Colon (tissue), 2 donors: Measurements from ENCODE around the gene COA5.

ENCODE experiments used
- FAIRE-seq: peaks from 2 replicates; lab custom pipeline; 2012; peaks lifted over from hg19 to GRCh38; lab: Jason Lieb, UNC
- donor health status: control.
- donor health status: control.

Gene COA5

DNA sequence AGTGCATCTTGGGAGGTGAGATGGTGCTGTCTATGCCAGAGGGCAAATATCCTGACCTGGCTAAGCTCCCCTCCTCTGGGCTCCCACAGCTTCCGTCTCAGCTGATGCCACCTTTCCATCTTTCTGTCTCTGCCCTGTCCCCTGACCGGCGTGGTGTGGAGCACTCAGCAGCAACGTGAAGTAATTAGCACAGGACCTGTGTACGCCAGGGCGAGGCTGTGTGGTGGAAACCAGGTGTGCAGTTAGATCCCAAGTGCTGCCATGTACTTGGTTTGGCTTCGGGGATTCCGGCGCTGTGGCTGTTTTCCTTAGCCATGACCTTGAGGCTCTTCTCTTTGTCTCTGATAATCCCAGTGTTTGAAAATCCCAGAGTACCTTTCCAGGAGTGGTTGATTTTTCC is 36.5 kb downstream of the COA5 start:
- no peak for FAIRE-seq

DNA sequence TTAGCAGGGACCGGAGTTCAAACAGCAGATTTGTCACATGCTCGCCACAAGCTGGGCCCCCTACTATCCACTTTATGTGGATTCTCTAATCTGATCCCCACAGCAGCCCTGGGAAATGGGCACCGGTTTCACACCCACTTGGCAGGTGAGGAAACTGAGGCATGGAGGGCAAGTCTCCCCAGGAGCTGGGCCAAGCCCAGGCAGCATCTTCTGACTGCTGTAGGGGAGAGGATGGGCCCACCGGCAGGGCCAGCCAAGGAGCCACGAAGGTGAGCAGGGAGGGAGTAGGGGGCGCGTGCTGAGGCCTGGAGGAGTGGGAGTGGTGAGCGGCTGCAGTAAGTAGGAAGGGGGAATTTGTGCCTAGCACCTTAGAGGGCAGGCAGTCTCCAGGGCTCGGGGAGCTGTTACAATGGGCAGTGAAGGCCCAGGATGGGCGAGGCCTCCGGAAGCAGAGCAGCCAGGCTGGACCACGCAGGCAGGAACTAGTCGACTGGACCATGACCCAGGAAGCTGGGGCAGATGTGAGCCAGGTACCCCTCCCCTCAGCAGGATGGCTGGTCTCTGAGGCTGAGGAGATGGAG is 37.1 kb downstream of the COA5 start:
- no peak for FAIRE-seq

DNA sequence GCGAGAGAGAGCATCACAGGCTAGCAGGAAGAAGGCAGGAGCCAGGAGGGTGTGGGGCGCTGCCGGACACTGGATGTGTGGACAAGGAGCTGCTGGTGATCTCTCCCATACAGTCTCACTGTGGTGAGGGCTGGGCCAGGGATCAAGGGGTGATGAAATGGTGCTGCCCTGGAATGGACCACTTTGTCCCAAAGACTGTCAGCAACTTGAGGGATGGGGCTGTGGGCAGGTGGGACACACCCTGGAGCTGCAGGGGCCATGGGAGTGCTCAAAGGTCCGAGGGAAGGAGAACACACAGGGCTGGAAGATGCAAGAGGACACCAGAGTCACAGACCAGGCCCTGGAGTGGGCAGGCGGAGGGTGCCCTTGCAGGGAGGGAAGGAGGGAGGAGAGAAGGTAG is 38.0 kb downstream of the COA5 start:
- FAIRE-seq, result no peak

DNA sequence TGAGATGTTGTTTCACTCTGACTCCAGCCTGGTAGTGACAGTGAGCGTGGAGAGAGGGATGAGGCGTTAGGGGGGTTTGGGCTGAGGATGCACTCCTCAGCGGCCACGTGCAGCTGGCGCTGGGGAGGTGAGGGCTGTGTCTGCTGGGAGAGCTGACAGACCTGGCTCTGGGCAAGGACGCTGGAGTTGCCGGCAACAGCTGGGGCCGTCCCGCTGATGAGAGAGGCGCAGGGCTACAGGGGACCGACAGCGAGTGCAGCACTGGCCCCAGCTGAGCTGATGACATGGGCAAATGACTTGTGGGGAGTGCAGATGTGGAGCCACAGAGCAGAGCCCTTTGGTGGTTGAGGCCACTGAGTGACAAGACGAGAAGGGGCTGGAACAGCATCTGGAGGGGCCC is 38.4 kb downstream of the COA5 start:
- FAIRE-seq, result no peak

DNA sequence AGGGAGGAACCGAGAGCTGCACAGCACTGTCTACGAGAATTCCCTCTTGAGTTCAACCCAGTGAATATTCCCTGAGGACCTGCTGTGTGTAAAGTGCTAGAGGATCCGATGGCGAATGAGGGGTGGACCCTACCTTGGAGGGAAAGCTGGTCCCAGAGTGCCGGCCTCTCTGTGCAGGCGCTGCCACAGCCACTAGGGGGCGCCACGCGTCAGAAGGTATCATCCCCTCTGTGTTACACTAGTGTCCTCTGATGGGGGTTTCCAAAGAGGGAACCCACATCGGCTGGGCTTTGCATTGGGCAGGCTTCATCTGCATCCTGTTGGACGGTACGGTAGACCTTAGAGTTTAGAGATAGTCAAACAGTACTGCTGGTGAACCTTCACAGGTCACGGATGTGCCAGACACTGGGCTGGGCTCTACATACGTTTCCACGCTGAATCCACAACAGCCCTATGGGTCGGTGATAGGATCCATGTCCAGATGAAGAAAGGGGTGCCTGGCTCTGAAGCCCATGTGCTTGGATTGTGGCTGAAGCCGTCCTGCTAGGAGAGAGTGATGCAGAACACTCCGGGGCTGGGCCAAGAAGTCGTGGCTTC is 39.0 kb downstream of the COA5 start:
- FAIRE-seq, result no peak

DNA sequence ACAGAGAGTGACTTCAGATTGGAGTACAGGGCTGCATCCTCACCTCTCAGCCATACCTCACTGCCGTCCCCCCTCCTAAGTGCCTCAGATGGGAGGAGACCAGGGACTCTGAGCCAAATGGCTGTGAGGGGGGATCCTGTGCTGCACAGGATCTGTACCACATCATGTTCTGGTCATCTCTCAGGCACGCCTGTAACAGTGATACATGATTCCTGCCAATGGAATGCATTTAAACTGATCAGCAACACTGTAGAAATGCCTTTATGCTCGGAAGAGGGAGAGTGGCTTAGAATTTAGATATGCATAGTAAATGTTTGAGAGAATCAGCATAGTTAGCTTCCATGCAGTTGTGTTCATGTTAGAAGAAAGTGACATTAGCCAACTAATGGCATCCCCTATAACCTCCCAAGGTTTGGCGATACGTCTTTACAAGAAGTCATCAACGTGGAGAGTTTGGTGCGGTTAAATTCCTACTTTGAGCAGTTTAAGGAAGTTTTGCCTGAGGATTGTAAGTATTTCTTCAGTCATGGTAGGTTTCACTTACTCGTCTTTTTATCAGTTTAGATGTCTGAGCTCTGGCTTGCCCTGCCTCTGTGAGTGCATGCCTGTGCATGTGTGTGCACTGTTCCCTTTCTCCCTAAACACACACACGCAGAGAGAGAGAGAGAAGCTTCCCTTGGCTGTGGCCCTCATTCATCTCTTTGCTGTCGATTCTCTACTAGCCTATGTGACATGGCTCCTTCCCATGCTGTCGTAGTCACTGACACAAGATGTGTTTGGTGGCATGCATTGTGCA is 40.0 kb downstream of the COA5 start:
- no peak for FAIRE-seq

DNA sequence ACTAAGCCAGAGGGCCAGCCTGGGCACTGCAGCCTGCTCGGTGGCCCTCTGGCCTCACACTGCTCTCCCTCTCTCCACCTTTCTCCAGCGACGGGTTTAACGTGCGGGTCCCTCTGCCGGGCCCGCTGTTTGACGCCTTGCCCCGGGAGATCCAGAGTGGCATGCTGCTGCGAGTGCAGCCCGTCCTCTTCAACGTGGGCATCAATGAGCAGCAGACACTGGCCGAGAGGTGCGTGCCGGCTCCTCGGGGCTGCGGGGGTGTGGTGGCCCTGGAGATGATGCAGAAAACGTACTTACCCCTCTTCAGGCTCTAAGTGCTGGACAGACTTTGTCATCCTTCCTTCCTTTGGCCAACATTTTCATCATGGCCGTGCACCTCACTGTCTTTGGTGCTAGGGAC is 42.4 kb downstream of the COA5 start:
- FAIRE-seq, result no peak

DNA sequence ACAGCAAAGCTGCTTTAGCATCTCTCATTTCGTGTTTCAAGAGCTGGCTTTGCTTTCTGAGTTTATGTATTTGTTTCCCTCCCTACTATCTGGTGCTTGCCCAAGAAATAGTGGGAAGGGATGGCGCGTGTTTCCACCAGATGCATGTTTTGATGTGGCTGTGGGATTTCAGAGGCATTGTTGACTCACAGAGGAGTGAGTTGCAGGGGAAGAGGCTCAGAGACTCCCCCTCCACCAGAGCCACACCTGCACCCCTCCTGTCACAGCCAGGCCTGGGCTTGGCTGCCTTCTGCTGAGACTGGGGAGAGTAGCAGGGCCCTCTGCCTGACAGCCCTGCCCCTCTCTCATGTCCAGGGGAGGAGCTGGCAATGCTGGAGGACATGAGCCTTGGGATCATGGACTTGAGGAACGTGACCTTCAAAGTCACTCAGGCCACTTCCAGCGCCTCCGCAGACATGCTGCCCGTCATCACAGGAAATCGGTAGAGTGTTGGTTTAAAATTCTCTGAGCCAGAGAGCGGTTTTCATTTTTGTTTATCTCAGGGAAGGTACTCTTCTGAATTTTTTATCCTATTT is 42.9 kb downstream of the COA5 start:
- no peak for FAIRE-seq

DNA sequence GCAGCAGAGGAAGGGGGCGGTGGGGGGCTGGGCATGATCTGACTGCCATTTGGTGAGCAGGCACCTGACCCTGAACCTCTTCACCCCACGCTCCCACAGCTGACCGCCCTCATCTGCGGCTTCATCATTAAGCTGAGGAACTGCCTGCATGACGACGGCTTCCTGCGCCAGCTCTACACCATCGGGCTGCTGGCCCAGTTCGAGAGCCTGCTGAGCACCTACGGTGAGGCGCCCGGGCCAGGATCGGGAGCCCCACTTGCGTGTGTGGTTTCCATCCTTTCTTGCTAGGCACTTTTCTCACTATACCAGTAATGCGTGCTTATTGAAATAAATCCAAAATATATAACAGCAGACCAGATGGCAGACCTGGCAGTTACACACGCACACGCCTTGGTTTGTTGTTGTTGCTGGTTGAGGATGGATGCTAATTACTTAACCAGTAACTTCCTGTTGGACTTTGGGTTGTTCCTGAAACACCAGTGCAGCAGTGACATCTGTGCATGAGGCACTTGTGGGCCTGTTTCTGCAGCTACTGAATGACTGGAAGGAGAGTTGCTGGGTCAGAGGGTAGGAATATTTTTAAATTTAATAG is 43.7 kb downstream of the COA5 start:
- FAIRE-seq, result no peak

DNA sequence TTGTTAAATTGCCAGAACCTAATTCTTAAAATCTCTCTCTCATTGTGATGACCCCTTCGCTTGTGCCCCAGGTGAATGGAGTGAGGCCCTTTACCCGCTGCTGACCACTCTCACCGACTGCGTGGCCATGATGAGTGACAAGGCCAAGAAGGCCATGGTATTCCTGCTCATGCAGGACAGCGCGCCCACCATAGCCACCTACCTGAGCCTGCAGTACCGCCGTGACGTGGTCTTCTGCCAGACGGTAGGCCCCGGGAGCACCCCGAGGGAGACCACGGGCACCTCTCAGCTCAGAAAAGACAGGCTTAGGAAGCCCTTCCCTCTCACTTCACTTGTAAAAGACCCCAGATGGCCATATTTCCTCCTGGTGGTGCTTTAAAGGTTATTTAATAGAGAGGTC is 44.9 kb downstream of the COA5 start:
- FAIRE-seq, result no peak

DNA sequence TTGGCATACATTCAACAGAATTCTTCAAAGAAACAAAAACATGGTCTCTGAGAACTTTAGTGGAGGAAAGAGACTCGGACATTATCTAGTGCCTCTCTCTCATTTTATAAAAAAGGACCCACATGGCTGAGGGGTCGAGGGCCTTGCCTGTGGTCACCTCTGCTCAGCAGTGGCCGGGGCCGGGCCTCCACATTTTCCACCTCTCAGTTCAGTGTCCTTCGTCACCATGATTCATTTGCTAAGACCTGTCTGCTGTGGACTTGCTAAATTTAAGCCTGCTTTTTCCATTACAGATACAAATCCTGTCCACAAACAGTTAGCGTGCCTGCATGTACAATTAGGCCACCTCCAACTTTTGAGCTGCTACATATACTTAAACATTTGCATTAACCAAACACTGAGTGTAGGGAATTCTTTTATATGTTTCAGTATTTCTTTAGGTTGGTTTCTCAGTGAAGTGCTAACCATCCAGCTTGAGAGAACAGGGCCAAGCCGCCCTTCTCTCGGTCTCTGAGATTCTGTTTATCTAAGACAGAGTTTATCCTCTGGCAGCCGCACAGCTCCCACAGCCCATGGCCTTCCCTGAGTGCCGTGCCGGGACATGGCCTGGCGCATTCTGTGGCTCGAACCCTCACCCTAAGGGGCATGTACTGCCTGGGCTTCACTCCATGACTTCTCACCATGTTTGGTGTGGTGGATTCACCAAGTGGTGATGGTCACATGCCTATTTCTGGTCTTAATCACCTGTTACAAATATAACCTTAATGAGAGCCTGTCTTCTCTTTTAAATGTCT is 46.2 kb downstream of the COA5 start:
- FAIRE-seq, result no peak

DNA sequence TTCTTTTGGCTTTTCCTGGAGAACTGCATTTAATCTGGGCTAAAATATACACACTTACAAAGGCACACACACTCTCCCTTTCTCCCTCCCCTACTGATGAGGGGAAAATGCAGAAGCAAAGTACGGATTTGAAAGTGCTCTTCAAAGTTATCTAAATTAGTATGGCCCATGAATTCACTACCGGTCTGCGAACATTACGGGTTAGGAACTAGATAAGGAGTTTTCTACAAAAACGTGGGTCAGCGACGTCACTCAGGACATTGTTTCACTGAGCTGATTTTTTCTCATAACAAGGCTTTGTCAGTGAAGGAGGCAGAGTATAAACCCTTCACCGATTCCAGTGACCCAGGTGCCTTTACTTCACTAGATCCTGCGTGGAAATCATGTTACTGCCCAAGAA is 47.3 kb downstream of the COA5 start:
- no peak for FAIRE-seq

DNA sequence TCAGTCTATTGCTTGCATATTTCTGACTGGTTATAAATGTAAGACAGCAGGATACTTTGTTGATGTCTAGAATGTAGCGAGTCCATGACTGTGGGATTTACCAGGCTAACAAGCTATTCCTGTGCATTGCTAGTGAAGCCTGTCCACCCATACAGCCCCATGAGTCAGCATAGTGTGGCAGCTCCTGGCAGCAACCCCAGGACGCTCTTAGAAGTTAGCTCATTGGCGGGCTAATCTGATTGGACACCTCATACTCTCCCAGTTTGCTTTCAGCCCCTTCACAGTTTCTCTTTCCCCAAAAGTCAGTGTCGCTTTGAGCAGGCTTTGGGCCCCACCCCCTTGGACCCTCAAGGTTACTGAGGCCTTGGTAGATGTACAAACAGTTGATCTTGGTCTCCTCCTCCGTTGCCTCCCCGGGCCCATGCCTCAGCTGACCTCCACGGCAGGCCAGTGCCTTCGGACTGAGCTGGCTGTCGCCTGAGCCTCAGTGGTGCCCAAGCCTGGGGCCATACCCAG is 48.0 kb downstream of the COA5 start:
- no peak for FAIRE-seq

DNA sequence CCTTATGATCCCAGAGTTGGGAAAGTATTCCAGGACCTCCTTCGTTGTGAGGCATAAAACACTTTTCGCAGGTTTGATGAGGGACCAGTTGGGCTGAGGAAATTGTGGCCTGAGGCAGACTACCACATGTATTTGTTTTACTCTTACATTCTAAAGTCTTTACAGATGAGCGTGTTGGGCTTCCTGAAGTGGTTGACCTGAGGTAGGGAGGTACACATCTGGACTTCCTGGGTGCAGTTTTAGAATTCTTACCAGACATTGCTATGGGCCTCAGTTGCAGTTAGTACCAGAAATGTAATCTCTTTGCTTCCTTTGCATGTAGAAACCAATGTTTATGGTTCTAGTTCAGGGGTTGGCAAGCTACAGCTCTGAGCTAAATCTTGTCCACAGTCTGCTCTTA is 48.7 kb downstream of the COA5 start:
- no peak for FAIRE-seq

DNA sequence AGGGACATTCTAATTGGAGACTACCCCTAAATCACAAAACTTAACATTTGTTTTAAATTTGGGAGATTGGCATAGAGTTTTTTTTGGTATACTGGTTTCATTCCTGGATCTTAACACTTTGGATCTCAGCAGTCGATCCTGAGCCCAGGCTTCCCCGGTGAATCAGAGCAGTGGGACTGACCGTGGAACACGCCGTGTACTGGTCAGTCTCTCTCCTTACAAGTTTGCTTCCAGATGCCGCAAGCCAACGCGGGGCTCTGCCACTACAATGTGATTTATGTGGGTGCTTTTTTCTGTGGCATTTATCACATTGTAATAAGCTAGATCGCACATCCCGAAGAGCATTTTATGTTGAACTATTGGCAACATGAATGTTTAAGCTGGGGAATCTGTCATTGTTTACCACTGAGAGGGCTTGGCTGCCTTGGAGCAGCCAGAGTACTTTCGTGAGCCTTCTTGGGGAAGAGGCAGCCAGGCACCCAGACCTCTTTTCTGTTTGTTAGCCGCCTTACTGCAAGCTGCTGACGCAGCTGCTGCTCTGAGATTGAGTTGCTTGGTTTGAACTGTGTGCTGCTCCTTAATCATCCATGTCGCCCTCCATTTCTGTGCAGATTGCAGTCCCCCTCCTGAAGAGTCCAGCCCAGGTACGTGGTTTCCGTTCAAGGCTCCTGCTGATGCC is 49.3 kb downstream of the COA5 start:
- no peak for FAIRE-seq

DNA sequence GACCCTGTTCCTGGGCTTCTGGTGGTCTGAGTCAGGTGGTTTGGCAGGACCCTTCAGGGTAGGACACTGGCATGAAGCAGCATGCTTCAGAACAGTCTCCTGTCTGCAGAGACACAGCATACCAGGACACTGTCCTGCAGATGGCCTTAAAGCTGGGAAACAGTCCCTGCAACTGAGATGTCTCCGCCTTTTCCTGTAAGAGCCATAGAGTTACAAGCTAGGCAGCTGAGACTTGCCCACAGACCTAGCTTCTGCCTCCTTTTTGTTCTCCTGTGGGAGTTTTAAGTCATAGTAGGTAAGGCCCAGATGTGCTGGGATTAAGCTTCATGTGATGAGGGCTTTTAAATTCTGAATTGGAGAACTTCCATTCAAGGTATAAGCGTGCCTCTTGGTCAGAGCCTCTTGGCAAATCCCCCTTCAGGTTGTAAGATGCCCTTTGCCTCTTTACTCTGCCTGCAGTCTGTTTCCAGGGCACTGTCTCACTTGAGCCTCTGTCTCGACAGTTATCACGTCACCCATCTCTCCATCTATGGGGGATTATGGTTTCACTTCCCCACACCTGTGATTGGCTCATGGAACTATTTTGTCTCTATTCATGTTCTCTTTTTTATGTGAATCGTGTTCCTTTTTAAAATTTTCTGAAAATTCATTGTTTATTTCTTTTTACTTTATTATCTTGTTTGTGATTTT is 51.8 kb downstream of the COA5 start:
- FAIRE-seq, result no peak

DNA sequence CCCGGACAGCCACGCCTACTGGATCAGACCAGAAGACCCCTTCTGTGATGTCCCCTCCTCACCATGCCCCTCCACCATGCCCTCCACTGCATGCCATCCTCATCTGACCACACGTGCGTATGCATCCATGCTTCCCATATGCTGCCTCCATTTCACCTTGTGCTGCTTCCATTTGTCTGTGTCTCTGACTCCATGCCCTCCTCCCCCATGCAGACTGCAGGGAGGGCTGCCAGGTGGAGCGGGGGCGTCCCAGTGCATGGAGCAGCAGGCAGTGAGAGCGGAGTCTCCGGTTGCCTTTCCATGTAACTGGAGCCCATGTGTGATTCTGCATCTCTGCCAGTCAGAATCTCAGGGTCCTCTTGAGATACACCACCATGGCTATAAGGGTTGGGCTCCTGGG is 52.6 kb downstream of the COA5 start:
- no peak for FAIRE-seq

DNA sequence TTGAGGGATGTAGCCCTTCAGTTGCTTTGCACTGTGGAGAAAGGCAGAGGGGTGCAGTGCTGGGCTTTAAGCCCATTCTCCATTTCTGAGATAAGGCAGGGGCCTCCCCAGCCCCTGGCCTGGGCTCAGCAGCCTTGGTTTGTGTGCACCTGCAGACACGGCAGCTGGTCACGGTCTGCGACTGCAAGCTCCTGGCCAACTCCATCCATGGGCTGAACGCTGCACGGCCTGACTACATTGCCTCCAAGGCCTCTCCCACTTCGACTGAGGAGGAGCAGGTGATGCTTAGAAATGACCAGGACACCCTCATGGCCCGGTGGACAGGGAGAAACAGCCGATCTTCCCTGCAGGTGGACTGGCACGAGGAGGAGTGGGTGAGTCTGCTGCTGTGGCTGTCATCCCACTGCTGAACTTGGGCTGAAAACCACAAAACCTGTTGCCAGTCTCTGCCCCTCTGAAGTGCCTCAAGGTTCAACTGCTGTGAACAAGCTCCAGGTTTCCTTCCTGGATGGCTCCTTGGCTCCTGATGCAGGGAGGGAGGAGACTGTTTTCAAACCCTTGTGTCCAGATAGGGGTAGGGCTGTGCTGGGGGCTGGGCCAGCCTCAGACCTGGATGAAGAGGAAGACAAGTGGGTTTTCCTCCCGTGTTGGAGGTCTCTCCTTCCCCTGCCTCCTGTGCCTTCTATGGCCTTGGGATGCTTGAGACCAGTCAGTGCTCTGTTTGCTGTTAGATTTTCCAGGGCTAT is 54.0 kb downstream of the COA5 start:
- FAIRE-seq, result no peak

DNA sequence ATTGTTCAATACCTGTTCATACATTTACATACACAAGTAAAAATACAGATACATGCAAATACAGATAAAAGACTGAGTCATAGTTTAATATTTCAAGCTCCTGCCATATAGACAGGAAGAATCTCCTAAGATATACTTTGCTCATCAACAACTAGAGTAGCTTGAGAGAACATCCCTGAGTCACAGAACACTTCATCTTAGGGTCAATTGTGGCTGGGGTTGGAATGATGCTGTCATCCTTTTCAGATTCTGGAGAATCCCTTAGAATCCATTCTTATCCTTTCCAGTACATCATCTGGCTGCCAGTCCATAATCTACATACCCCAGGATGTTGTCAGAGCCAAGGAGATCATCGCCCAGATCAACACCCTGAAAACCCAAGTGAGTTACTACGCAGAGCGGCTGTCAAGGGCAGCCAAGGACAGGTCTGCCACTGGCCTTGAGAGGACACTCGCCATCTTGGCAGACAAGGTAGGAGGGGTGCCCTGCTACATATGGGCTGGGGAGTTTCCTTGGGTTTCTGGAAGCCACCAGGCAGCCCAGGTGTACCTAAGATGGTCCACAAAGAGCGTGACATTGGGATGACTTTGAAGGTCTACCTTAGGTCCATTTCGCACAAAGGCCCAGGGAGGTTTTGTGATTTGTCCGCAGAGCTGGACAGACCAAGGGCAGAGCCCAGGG is 55.7 kb downstream of the COA5 start:
- no peak for FAIRE-seq
